Left colon (tissue), 2 donors: ENCODE results near the gene MARCHF3. TPM values are rescaled to one million over a fixed set of nuclear protein-coding genes. Genes with fewer than 3 reads are reported as not detected.
A peak's percentile ranks its signal among the peaks of the same experiment; 100 is the strongest.
"Not testable (repeated sequence)": the region's sequence is repeated elsewhere in the genome, so short reads cannot be mapped to it uniquely, and the experiment has no call there.

Source experiments
- ATAC-seq: fragments of 200-7000 bp; cut with Tn5 transposase; one replicate; pipeline ENCODE4 v1.9.1; 2020; ENCODE audit warnings: mild to moderate bottlenecking, moderate library complexity
- DNase-seq, 2 donors: peaks; one replicate each; pipeline ENCODE4 v3.0.0-alpha.2; 2020
- intact Hi-C, 2 donors: fragments of 100-400 bp; cut with DNase I in 1 of 2; cut with micrococcal nuclease in 1 of 2; formaldehyde crosslinking; loops; one replicate each; pipeline versions ENCODE4 v1.11.2 to v1.14.0; 2022; cut with DNase I, micrococcal nuclease
- total RNA-seq, 2 donors: library from RNA; stranded (reverse); fragmentation: NEBNext Ultra II Directional; extraction: Animal tissue kit (Norgen Biotek cat#: 25700); gene quantifications; one replicate each; pipeline ENCODE4 v1.2.1, GENCODE V29; 2021
- donor health status: DM: no; HTN: no; CAD: no.
- donor health status: DM: yes; HTN: yes; CAD: no.

MARCHF3 gene
- total RNA-seq, 2 donors from 2014 or later, result 40.3 to 57.7 TPM

GRCh38 chr5:126846744-126847455 is 183.5 kb downstream of the MARCHF3 start:
- intact Hi-C loops, result no loop called here
- peak; percentile 52 for ATAC-seq

GRCh38 chr5:126846344-126846743 is 184.0 kb downstream of the MARCHF3 start:
- no peak for DNase-seq
- intact Hi-C loops, result no loop called here

More at GRCh38 chr5:126846744-126847455, 183.5 kb downstream of the MARCHF3 start:
- no peak for DNase-seq

GRCh38 chr5:126845470-126846070 is 184.8 kb downstream of the MARCHF3 start:
- intact Hi-C loops, result not testable (repeated sequence)
- ATAC-seq (peak; percentile 95), DNase-seq (peak; percentile 55 to 84)

More at GRCh38 chr5:126846344-126846743, 184.0 kb downstream of the MARCHF3 start:
- peak; percentile 35 for ATAC-seq

GRCh38 chr5:126843375-126843774 is 187.0 kb downstream of the MARCHF3 start:
- DNase-seq, intact Hi-C loops, ATAC-seq: not testable (repeated sequence)

- DNase-seq, intact Hi-C loops, ATAC-seq: not testable (repeated sequence)
These were observed 191.0 kb downstream of the MARCHF3 start for GRCh38 chr5:126839407-126839806.

- DNase-seq, result no peak
- ATAC-seq, result peak; percentile 60
- intact Hi-C loops, result no loop called here
These were observed 192.3 kb downstream of the MARCHF3 start for GRCh38 chr5:126837906-126838539.

- no peak for DNase-seq
- intact Hi-C loops, result no loop called here
- ATAC-seq, result no peak
These were observed 193.1 kb downstream of the MARCHF3 start for GRCh38 chr5:126837242-126837641.

GRCh38 chr5:126836778-126837177 is 193.6 kb downstream of the MARCHF3 start:
- ATAC-seq, result no peak

GRCh38 chr5:126831156-126831555 is 199.2 kb downstream of the MARCHF3 start:
- DNase-seq (no peak), ATAC-seq (no peak)
- intact Hi-C loops, result no loop called here

More at GRCh38 chr5:126836778-126837177, 193.6 kb downstream of the MARCHF3 start:
- DNase-seq, result no peak
- intact Hi-C loops, result no loop called here

GRCh38 chr5:126830061-126830460 is 200.3 kb downstream of the MARCHF3 start:
- intact Hi-C loops, result no loop called here
- ATAC-seq, result no peak

GRCh38 chr5:126829098-126829497 is 201.3 kb downstream of the MARCHF3 start:
- intact Hi-C loops, result no loop called here
- ATAC-seq, result no peak
- no peak for DNase-seq

More at GRCh38 chr5:126830061-126830460, 200.3 kb downstream of the MARCHF3 start:
- DNase-seq, result no peak

- intact Hi-C loops, result no loop called here
- DNase-seq (no peak), ATAC-seq (no peak)
These were observed 203.6 kb downstream of the MARCHF3 start for GRCh38 chr5:126826619-126827215.

GRCh38 chr5:126819253-126819652 is 211.1 kb downstream of the MARCHF3 start:
- no peak for DNase-seq
- intact Hi-C loops, result no loop called here
- ATAC-seq, result no peak

- DNase-seq (no peak), ATAC-seq (no peak)
- intact Hi-C loops, result no loop called here
These were observed 211.6 kb downstream of the MARCHF3 start for GRCh38 chr5:126818736-126819135.

Other genes with a start within 250 kb of the MARCHF3 start
- 10 to 100 TPM; 11.0 to 15.3 TPM for gene C5orf63, start 42.9 kb upstream of the MARCHF3 start, total RNA-seq